Peyer's patch (tissue), 4 donors: ENCODE data around the gene CRACR2A. TPM values are rescaled to one million over a fixed set of nuclear protein-coding genes. Genes with fewer than 3 reads are reported as not detected.

Source experiments
- DNase-seq, 3 donors: peaks; one replicate each; pipeline ENCODE4 v3.0.0-alpha.2; 2017 to 2019
- H3K27ac ChIP-seq, 4 donors: fragments of 200-600 bp; sonication (generic); one replicate each; pipeline ENCODE4 v1.5.1; 2016 to 2019
- H3K27me3 ChIP-seq, 2 donors: fragments of 200-600 bp; sonication (generic); one replicate each; pipeline ENCODE4 v1.5.1; 2019
- H3K36me3 ChIP-seq, 3 donors: fragments of 200-600 bp; sonication (generic); one replicate each; pipeline ENCODE4 v1.5.1; 2016 to 2019
- H3K4me1 ChIP-seq, 4 donors: fragments of 200-600 bp; sonication (generic); one replicate each; pipeline ENCODE4 v1.5.1; 2016 to 2019
- H3K4me3 ChIP-seq, 4 donors: fragments of 200-600 bp; sonication (generic); 1 replicate in 3 of 4; 2 replicates in 1 of 4; pipeline ENCODE4 v1.5.1; 2016 to 2019; ENCODE audit warnings: mild to moderate bottlenecking in 1 of 4
- H3K9me3 ChIP-seq, 4 donors: fragments of 200-600 bp; sonication (generic); one replicate each; pipeline ENCODE4 v1.5.1; 2016 to 2019; ENCODE audit warnings: mild to moderate bottlenecking in 1 of 4
- POLR2A ChIP-seq, 2 donors: fragments of 450-650 bp; IDR thresholded peaks; one replicate each; pipeline ENCODE4 v1.5.1; 2017; ENCODE audit warnings: antibody characterized with exemption in 2 of 2, mild to moderate bottlenecking in 2 of 2, moderate library complexity in 2 of 2
- total RNA-seq, 4 donors: library from RNA; depleted of rRNA; stranded (reverse); fragments of >200 nt; gene quantifications; one replicate each; pipeline ENCODE4 v1.1.0, GENCODE V29; 2016
- TF ChIP-seq, protein P1 (sequence below), 6 experiments: fragments of 450-650 bp in 4 of 6; fragments of 200-600 bp in 2 of 6; sonication (generic) in 1 of 6; IDR thresholded peaks; one replicate each; pipeline ENCODE4 v1.5.1; 2017 to 2019; ENCODE audit warnings: antibody characterized with exemption in 6 of 6, mild to moderate bottlenecking in 3 of 6, moderate library complexity in 1 of 6

Gene CRACR2A
- total RNA-seq, 4 donors from 2014 or later: 52.3 to 81.7 (median 65.9) TPM

DNA sequence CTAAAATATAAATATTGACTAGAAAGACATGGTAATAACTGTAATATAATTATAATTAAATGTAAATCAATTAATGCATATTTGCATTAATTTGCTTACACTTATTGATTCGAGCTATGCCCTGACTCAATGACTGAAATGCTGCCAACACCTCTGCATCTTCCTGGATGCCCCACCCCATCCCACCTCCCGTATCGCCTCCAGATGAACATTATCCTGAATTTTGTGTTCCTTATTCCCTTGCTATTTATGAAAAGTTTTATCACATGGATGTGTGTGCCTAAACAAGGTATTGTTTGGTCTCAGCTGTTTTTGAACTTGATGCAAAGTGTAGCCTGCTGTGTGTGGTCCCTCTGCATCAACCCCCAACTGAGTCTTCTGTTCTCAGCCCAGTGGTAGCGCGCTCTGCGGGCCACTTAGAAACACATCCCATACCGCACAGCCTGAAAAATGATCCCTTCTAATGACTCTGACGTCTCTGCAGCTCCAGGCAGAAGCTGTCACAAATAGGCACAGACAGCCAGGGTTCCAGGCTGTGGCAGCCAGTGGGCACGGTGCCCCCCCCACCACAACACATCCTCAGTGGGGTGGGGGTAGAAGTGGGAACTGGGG, 165.4 kb downstream of the CRACR2A start:
- Histone ChIP-seq H3K9me3 (no peaks in the 10 kb centered on the region), H3K27me3 (no peaks in the 10 kb centered on the region), H3K27ac (no peak overlapping the region), H3K36me3 (no peaks in the 10 kb centered on the region), H3K4me1 (no peaks in the 10 kb centered on the region), H3K4me3 (no peak overlapping the region)
- TF ChIP-seq POLR2A (IDR thresholded peaks at IDR 0.05): no peak
- TF ChIP-seq, protein P1, sequence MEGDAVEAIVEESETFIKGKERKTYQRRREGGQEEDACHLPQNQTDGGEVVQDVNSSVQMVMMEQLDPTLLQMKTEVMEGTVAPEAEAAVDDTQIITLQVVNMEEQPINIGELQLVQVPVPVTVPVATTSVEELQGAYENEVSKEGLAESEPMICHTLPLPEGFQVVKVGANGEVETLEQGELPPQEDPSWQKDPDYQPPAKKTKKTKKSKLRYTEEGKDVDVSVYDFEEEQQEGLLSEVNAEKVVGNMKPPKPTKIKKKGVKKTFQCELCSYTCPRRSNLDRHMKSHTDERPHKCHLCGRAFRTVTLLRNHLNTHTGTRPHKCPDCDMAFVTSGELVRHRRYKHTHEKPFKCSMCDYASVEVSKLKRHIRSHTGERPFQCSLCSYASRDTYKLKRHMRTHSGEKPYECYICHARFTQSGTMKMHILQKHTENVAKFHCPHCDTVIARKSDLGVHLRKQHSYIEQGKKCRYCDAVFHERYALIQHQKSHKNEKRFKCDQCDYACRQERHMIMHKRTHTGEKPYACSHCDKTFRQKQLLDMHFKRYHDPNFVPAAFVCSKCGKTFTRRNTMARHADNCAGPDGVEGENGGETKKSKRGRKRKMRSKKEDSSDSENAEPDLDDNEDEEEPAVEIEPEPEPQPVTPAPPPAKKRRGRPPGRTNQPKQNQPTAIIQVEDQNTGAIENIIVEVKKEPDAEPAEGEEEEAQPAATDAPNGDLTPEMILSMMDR (IDR thresholded peaks at IDR 0.05): no peak
- DNase-seq: no peak

DNA sequence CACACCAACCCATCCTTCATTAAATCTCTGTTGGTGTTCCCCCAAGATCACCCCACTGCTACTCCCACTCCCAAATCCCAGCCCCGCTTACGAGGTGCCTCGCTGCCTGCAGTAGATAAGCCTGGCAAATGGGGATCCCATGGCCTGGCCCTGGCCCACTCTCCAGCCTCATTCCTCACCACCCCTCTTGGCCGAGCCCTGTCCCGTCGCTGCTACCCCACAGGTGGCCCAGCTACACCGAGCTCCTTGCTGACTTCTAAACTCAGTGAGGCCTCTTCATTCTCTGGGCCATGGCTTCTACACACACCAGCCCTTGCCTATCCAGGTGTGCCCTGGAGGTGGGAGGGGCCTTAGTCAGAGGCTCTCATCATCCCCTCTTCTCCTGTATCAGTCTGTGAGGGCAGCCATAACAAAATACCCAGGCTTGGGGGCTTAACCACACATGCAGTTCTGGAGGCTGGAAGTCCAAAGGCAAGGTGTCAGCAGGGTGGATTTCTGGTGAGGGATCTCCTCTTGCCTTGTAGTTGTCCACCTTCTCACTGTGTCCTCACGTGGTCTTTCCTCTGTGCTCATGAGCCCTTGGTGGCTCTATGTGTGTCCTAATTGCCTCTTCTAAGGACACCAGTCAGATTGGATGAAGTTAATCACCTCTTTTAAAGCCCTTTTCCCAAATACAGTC, 169.1 kb downstream of the CRACR2A start:
- Histone ChIP-seq H3K9me3 (no peaks in the 10 kb centered on the region), H3K36me3 (no peaks in the 10 kb centered on the region), H3K27me3 (no peaks in the 10 kb centered on the region), H3K4me3 (no peak overlapping the region), H3K4me1 (no peaks in the 10 kb centered on the region), H3K27ac (no peak overlapping the region)
- TF ChIP-seq POLR2A (IDR thresholded peaks at IDR 0.05): no peak
- TF ChIP-seq, protein P1 (IDR thresholded peaks at IDR 0.05): no peak
- no peak for DNase-seq

DNA sequence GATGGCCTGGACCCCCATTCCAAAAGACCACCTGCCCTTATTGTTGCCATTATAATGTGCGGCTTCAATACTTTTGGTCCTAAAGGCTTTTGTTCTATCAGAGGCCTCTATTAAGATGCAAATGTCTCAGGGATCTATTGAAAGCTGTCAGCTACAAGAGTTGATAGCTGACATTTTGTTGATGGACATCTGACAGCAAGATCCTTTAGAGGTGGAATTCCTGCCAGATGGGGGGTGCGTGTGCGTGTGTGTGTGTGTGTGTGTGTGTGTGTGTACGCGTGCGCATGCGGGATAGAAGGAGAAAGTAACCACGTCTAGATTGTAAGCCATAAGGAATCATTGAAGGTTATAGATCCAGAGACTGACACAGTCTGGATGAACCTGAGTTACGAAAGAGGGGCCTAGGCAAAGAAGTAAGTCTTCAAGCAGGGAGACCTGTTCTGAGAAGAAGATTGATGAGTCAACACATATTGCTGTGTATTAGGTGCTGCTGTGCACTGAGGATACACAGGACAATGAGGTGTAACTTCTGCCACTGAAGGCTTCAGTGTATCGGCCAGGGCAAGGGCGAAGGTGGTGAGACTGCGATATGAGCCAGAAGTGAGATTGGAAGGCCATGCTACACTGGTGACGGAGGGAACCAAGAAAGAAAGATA, 172.7 kb downstream of the CRACR2A start:
- Histone ChIP-seq H3K27ac (no peak overlapping the region), H3K4me1 (no peaks in the 10 kb centered on the region), H3K4me3 (no peak overlapping the region), H3K36me3 (no peaks in the 10 kb centered on the region), H3K9me3 (no peaks in the 10 kb centered on the region), H3K27me3 (no peaks in the 10 kb centered on the region)
- no peak for DNase-seq
- TF ChIP-seq POLR2A (IDR thresholded peaks at IDR 0.05): no peak

DNA sequence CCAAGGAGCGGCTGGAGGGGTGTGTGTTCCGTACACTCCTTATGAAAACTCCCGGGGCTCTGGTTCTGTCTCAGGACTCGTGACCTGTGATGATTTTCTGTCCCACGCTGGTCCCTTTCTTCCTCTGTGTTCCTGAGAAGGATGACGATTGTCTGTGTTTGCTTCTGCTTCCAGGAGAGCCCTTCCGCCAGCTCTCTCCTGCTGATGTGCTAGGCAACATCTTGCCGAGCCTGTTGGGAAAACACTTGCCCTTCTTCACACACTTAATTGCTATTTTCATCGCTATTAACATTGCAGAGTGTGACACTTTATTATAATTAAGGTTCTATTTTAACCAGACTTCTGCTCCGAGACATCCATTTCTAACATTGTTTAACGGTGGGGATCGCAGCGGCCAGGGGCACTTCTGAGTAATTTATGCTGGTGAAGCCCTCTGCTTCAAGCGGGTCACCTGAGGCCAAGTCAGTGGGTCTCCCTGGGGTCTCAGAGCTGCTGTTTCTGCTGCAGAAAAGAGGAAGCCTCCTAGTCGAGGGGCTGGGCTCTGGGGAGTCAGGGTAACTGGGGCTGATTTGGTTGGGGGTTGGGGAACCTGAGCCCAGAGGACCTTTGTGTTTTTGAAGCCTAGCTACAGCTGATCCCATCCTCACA, 173.3 kb downstream of the CRACR2A start:
- no peak overlapping the region for H3K4me3 ChIP-seq
- H3K27me3 ChIP-seq: no peaks in the 10 kb centered on the region
- DNase-seq: no peak
- H3K9me3 ChIP-seq: no peaks in the 10 kb centered on the region
- no peak overlapping the region for H3K27ac ChIP-seq
- no peaks in the 10 kb centered on the region for H3K4me1 ChIP-seq
- TF ChIP-seq, protein P1 (IDR thresholded peaks at IDR 0.05): no peak
- H3K36me3 ChIP-seq: no peaks in the 10 kb centered on the region

DNA sequence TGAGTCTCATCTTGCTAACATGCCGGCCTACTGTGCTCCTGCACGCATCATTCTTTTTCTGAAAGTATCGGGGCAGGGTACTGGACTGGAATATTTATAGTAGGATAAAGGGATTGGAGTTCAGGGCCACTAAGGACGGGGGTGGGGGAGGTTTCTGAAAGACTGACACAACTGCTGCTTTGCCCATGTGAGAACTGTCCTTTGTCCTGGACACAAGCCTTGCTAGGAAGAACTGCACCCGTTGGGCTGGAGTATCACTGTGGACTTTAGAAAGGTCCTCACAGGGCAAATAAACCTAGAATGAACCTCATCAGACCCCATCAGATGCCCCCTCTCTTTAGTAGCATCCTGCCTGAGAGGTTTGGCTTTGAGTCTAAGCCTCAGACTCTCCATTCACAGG, 174.4 kb downstream of the CRACR2A start:
- Histone ChIP-seq H3K36me3 (no peaks in the 10 kb centered on the region), H3K27ac (no peak overlapping the region), H3K27me3 (no peaks in the 10 kb centered on the region), H3K9me3 (no peaks in the 10 kb centered on the region), H3K4me1 (no peaks in the 10 kb centered on the region), H3K4me3 (no peak overlapping the region)
- TF ChIP-seq POLR2A (IDR thresholded peaks at IDR 0.05): no peak
- TF ChIP-seq, protein P1 (IDR thresholded peaks at IDR 0.05): no peak
- no peak for DNase-seq

DNA sequence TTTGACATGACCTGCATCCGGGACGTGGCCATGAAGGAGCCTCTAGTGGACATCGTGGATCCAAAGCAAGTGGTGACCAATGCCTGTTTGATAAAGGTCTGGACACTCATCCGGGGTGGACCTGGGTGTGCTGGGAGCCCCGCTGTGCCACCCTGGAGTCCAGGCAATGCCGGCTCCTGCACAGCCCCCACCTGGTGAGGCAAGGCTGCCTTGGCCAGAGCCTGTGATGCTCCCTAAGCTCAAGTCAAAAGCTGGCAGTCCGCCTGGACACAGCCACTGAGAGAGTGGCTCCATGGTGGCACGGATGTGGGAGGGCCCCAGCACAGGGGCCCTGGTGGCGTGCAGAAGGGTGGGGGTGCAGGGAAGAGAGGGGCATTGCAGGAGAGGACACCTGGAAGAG, 176.0 kb downstream of the CRACR2A start:
- Histone ChIP-seq H3K4me1 (no peaks in the 10 kb centered on the region), H3K9me3 (no peaks in the 10 kb centered on the region), H3K4me3 (no peak overlapping the region), H3K36me3 (no peaks in the 10 kb centered on the region), H3K27me3 (no peaks in the 10 kb centered on the region), H3K27ac (no peak overlapping the region)
- TF ChIP-seq POLR2A (IDR thresholded peaks at IDR 0.05): no peak
- TF ChIP-seq, protein P1 (IDR thresholded peaks at IDR 0.05): no peak
- DNase-seq: no peak
